Measurements from ENCODE around the gene CCDC137.

GRCh38 chr17:81717049-81717765 lies 50.7 kb downstream of the CCDC137 start:
- TF ChIP-seq CTCF (IDR thresholded peaks at IDR 0.05; ENCODE audit: extremely low read depth in 1 of 2, insufficient read depth in 1 of 2, low read depth in 1 of 2, low read length in 2 of 2) (no peak), JUN (IDR thresholded peaks at IDR 0.05; ENCODE audit: borderline replicate concordance, insufficient read depth, insufficient read length, low read depth) (no peak), POLR2A (IDR thresholded peaks at IDR 0.05; ENCODE audit: low read depth, low read length) (no peak), POLR2AphosphoS5 (IDR thresholded peaks at IDR 0.05; ENCODE audit: insufficient read depth, low read depth, low read length) (no peak), FOS (IDR thresholded peaks at IDR 0.05; ENCODE audit: borderline replicate concordance, insufficient read depth, low read length) (no peak), EZH2 (IDR thresholded peaks at IDR 0.05; ENCODE audit: borderline replicate concordance, low read depth, low read length, severe bottlenecking) (no peak), MYC (IDR thresholded peaks at IDR 0.05; ENCODE audit: low read depth, low read length) (no peak), GATA2 (IDR thresholded peaks at IDR 0.05; ENCODE audit: insufficient read depth, insufficient read length, low read depth, low read length) (no peak), MAX (IDR thresholded peaks at IDR 0.05; ENCODE audit: insufficient read depth, insufficient read length) (no peak)
